Peyer's patch (tissue), 4 donors: ENCODE results near the gene AKR1E2. TPM values are rescaled to one million over a fixed set of nuclear protein-coding genes. Genes with fewer than 3 reads are reported as not detected.

ENCODE experiments used
- DNase-seq, 3 donors: peaks; one replicate each; pipeline ENCODE4 v3.0.0-alpha.2; 2017 to 2019
- H3K27ac ChIP-seq, 4 donors: fragments of 200-600 bp; sonication (generic); one replicate each; pipeline ENCODE4 v1.5.1; 2016 to 2019
- H3K27me3 ChIP-seq, 2 donors: fragments of 200-600 bp; sonication (generic); one replicate each; pipeline ENCODE4 v1.5.1; 2019
- H3K36me3 ChIP-seq, 3 donors: fragments of 200-600 bp; sonication (generic); one replicate each; pipeline ENCODE4 v1.5.1; 2016 to 2019
- H3K4me1 ChIP-seq, 4 donors: fragments of 200-600 bp; sonication (generic); one replicate each; pipeline ENCODE4 v1.5.1; 2016 to 2019
- H3K4me3 ChIP-seq, 4 donors: fragments of 200-600 bp; sonication (generic); 1 replicate in 3 of 4; 2 replicates in 1 of 4; pipeline ENCODE4 v1.5.1; 2016 to 2019; ENCODE audit warnings: mild to moderate bottlenecking in 1 of 4
- H3K9me3 ChIP-seq, 4 donors: fragments of 200-600 bp; sonication (generic); one replicate each; pipeline ENCODE4 v1.5.1; 2016 to 2019; ENCODE audit warnings: mild to moderate bottlenecking in 1 of 4
- CTCF ChIP-seq, 6 experiments: fragments of 450-650 bp in 4 of 6; fragments of 200-600 bp in 2 of 6; sonication (generic) in 1 of 6; IDR thresholded peaks; one replicate each; pipeline ENCODE4 v1.5.1; 2017 to 2019; ENCODE audit warnings: antibody characterized with exemption in 6 of 6, mild to moderate bottlenecking in 3 of 6, moderate library complexity in 1 of 6
- POLR2A ChIP-seq, 2 donors: fragments of 450-650 bp; IDR thresholded peaks; one replicate each; pipeline ENCODE4 v1.5.1; 2017; ENCODE audit warnings: antibody characterized with exemption in 2 of 2, mild to moderate bottlenecking in 2 of 2, moderate library complexity in 2 of 2
- total RNA-seq, 4 donors: library from RNA; depleted of rRNA; stranded (reverse); fragments of >200 nt; gene quantifications; one replicate each; pipeline ENCODE4 v1.1.0, GENCODE V29; 2016

The AKR1E2 gene
- total RNA-seq, 4 donors from 2014 or later, result 2.0 to 59.4 (median 3.6) TPM

- DNase-seq, result no peak
- no peaks in the 10 kb centered on the region for H3K9me3 ChIP-seq
- H3K27me3 ChIP-seq, result no peaks in the 10 kb centered on the region
- H3K27ac ChIP-seq, result no peak overlapping the region
- H3K4me3 ChIP-seq, result no peak overlapping the region
- no peaks in the 10 kb centered on the region for H3K36me3 ChIP-seq
- TF ChIP-seq POLR2A (IDR thresholded peaks at IDR 0.05) (no peak), CTCF (IDR thresholded peaks at IDR 0.05) (no peak)
- H3K4me1 ChIP-seq, result no peaks in the 10 kb centered on the region
These were observed 10.5 kb downstream of the AKR1E2 start for GRCh38 chr10:4836416-4836969.

- DNase-seq, result no peak
- no peak overlapping the region for H3K27ac ChIP-seq
- no peaks in the 10 kb centered on the region for H3K9me3 ChIP-seq
- H3K36me3 ChIP-seq, result no peaks in the 10 kb centered on the region
- TF ChIP-seq POLR2A (IDR thresholded peaks at IDR 0.05), result no peak
- no peaks in the 10 kb centered on the region for H3K27me3 ChIP-seq
- H3K4me1 ChIP-seq, result no peaks in the 10 kb centered on the region
- no peak overlapping the region for H3K4me3 ChIP-seq
These were observed 11.5 kb downstream of the AKR1E2 start for GRCh38 chr10:4837551-4837950.

GRCh38 chr10:4838743-4839142 lies 12.7 kb downstream of the AKR1E2 start:
- Histone ChIP-seq H3K27me3 (no peaks in the 10 kb centered on the region), H3K36me3 (no peaks in the 10 kb centered on the region), H3K4me1 (no peaks in the 10 kb centered on the region), H3K9me3 (no peaks in the 10 kb centered on the region), H3K27ac (no peak overlapping the region), H3K4me3 (no peak overlapping the region)
- no peak for DNase-seq
- TF ChIP-seq CTCF (IDR thresholded peaks at IDR 0.05) (no peak), POLR2A (IDR thresholded peaks at IDR 0.05) (no peak)

GRCh38 chr10:4839353-4839752 lies 13.3 kb downstream of the AKR1E2 start:
- H3K27me3 ChIP-seq, result no peaks in the 10 kb centered on the region
- H3K4me1 ChIP-seq, result no peaks in the 10 kb centered on the region
- no peak overlapping the region for H3K4me3 ChIP-seq
- no peak overlapping the region for H3K27ac ChIP-seq
- no peaks in the 10 kb centered on the region for H3K36me3 ChIP-seq
- no peak for TF ChIP-seq CTCF (IDR thresholded peaks at IDR 0.05)
- no peak for TF ChIP-seq POLR2A (IDR thresholded peaks at IDR 0.05)
- DNase-seq, result no peak
- no peaks in the 10 kb centered on the region for H3K9me3 ChIP-seq

- Histone ChIP-seq H3K4me3 (no peak overlapping the region), H3K36me3 (no peaks in the 10 kb centered on the region), H3K4me1 (no peaks in the 10 kb centered on the region), H3K27ac (no peak overlapping the region), H3K9me3 (no peaks in the 10 kb centered on the region), H3K27me3 (no peaks in the 10 kb centered on the region)
- TF ChIP-seq CTCF (IDR thresholded peaks at IDR 0.05) (no peak), POLR2A (IDR thresholded peaks at IDR 0.05) (no peak)
- no peak for DNase-seq
These were observed 14.1 kb downstream of the AKR1E2 start for GRCh38 chr10:4840151-4840550.

GRCh38 chr10:4843525-4844180 lies 17.6 kb downstream of the AKR1E2 start:
- DNase-seq, result no peak
- Histone ChIP-seq H3K9me3 (no peaks in the 10 kb centered on the region), H3K27ac (no peak overlapping the region), H3K36me3 (no peaks in the 10 kb centered on the region), H3K4me3 (no peak overlapping the region), H3K4me1 (no peaks in the 10 kb centered on the region), H3K27me3 (no peaks in the 10 kb centered on the region)
- TF ChIP-seq CTCF (IDR thresholded peaks at IDR 0.05), result no peak
- TF ChIP-seq POLR2A (IDR thresholded peaks at IDR 0.05), result no peak
